Cardiac muscle cell (in vitro differentiated cells and primary cell): ENCODE measurements around the gene ZKSCAN5. TPM values are rescaled to one million over a fixed set of nuclear protein-coding genes. Genes with fewer than 3 reads are reported as not detected.

ENCODE experiments used
- polyA plus RNA-seq: library from polyadenylated mRNA; unstranded; fragments of >200 nt; fragmentation: Nextera tagmentation; extraction: Ambion mirVana; gene quantifications from 2 replicates; pipeline ENCODE4 v1.2.1, GENCODE V29; 2016
- total RNA-seq: library from RNA; depleted of rRNA; stranded (reverse); fragments of >200 nt; gene quantifications from 2 replicates; pipeline ENCODE4 v1.2.3, GENCODE V29; 2016

Gene ZKSCAN5
- total and polyA plus RNA-seq, 2 experiments from 2014 or later, result 6.2 to 17.6 TPM

Other genes starting within 250 kb of the ZKSCAN5 start
- not detected in 2 replicates for gene MYH16, start 231.8 kb upstream of the ZKSCAN5 start, total RNA-seq
- gene MYH16, start 231.8 kb upstream of the ZKSCAN5 start, polyA plus RNA-seq, result 0.09 and 0.15 TPM in 2 replicates
- gene ARPC1A, start 178.8 kb upstream of the ZKSCAN5 start, total RNA-seq, result 198 and 216 TPM in 2 replicates
- gene ARPC1A, start 178.8 kb upstream of the ZKSCAN5 start, polyA plus RNA-seq, result 331 and 385 TPM in 2 replicates
- 38.7 and 61.7 TPM in 2 replicates for gene ARPC1B, start 129.9 kb upstream of the ZKSCAN5 start, total RNA-seq
- 49.3 and 56.1 TPM in 2 replicates for gene ARPC1B, start 129.9 kb upstream of the ZKSCAN5 start, polyA plus RNA-seq
- gene PDAP1, start 96.1 kb upstream of the ZKSCAN5 start, total RNA-seq, result 130 and 181 TPM in 2 replicates
- gene PDAP1, start 96.1 kb upstream of the ZKSCAN5 start, polyA plus RNA-seq, result 75.1 and 81.0 TPM in 2 replicates
- gene BUD31, start 95.7 kb upstream of the ZKSCAN5 start, total RNA-seq, result 66.9 and 110 TPM in 2 replicates
- 132 and 193 TPM in 2 replicates for gene BUD31, start 95.7 kb upstream of the ZKSCAN5 start, polyA plus RNA-seq
- gene PTCD1, start 65.9 kb upstream of the ZKSCAN5 start, total RNA-seq, result 13.7 and 27.9 TPM in 2 replicates
- gene PTCD1, start 65.9 kb upstream of the ZKSCAN5 start, polyA plus RNA-seq, result 6.1 and 7.8 TPM in 2 replicates
- gene CPSF4, start 65.7 kb upstream of the ZKSCAN5 start, total RNA-seq, result 59.9 and 84.1 TPM in 2 replicates
- 59.8 and 75.2 TPM in 2 replicates for gene CPSF4, start 65.7 kb upstream of the ZKSCAN5 start, polyA plus RNA-seq
- gene ATP5MF, start 38.5 kb upstream of the ZKSCAN5 start, total RNA-seq, result 987 and 2,981 TPM in 2 replicates
- 979 and 1,270 TPM in 2 replicates for gene ATP5MF, start 38.5 kb upstream of the ZKSCAN5 start, polyA plus RNA-seq
- gene ZNF789, start 31.8 kb upstream of the ZKSCAN5 start, total RNA-seq, result 9.0 and 12.7 TPM in 2 replicates
- 10.2 and 15.3 TPM in 2 replicates for gene ZNF789, start 31.8 kb upstream of the ZKSCAN5 start, polyA plus RNA-seq
- gene ZNF394, start 4.4 kb upstream of the ZKSCAN5 start, total RNA-seq, result 17.3 and 32.0 TPM in 2 replicates
- gene ZNF394, start 4.4 kb upstream of the ZKSCAN5 start, polyA plus RNA-seq, result 18.7 and 21.9 TPM in 2 replicates
- gene FAM200A, start 47.5 kb downstream of the ZKSCAN5 start, total RNA-seq, result 6.1 and 8.0 TPM in 2 replicates
- gene FAM200A, start 47.5 kb downstream of the ZKSCAN5 start, polyA plus RNA-seq, result 11.1 and 11.9 TPM in 2 replicates
- 118 and 120 TPM in 2 replicates for gene ZNF655, start 54.0 kb downstream of the ZKSCAN5 start, total RNA-seq
- 45.9 and 48.3 TPM in 2 replicates for gene ZNF655, start 54.0 kb downstream of the ZKSCAN5 start, polyA plus RNA-seq
- 0.81 and 2.3 TPM in 2 replicates for gene TMEM225B, start 93.6 kb downstream of the ZKSCAN5 start, total RNA-seq
- gene TMEM225B, start 93.6 kb downstream of the ZKSCAN5 start, polyA plus RNA-seq, result 0.17 and 6.3 TPM in 2 replicates
- gene ZSCAN25, start 112.3 kb downstream of the ZKSCAN5 start, total RNA-seq, result 14.0 and 22.8 TPM in 2 replicates
- gene ZSCAN25, start 112.3 kb downstream of the ZKSCAN5 start, polyA plus RNA-seq, result 9.7 and 13.8 TPM in 2 replicates
- 0.24 and 4.8 TPM in 2 replicates for gene CYP3A5, start 175.3 kb downstream of the ZKSCAN5 start, total RNA-seq
- gene CYP3A5, start 175.3 kb downstream of the ZKSCAN5 start, polyA plus RNA-seq, result 0.81 and 0.95 TPM in 2 replicates
- gene CYP3A7, start 230.5 kb downstream of the ZKSCAN5 start, total RNA-seq, result not detected in 2 replicates
- gene CYP3A7, start 230.5 kb downstream of the ZKSCAN5 start, polyA plus RNA-seq, result 0.14 and 0.51 TPM in 2 replicates